SK-N-SH treated with all-trans-retinoic acid at 6 μM for 48 hours (cell line): ENCODE results near the gene CASKIN1.

ENCODE experiments used
- BACH2 ChIP-seq: fragments of 250-450 bp; sonication (Bioruptor Pico); IDR thresholded peaks from 2 replicates; pipeline ENCODE4 v1.9.0; 2021; ENCODE audit warnings: mild to moderate bottlenecking, borderline replicate concordance
- ISL1 ChIP-seq: fragments of 250-450 bp; sonication (Bioruptor Pico); IDR thresholded peaks from 2 replicates; pipeline ENCODE4 v2.1.2; 2022; ENCODE audit warnings: mild to moderate bottlenecking, moderate library complexity
- RARB ChIP-seq: fragments of 250-450 bp; sonication (Bioruptor Pico); IDR thresholded peaks from 2 replicates; pipeline ENCODE4 v1.8.0; 2021; ENCODE audit warnings: mild to moderate bottlenecking, moderate library complexity
- SNAI2 ChIP-seq: fragments of 250-450 bp; sonication (Bioruptor Pico); IDR thresholded peaks from 2 replicates; pipeline ENCODE4 v1.5.0; 2020; ENCODE audit warnings: mild to moderate bottlenecking, moderate library complexity

DNA sequence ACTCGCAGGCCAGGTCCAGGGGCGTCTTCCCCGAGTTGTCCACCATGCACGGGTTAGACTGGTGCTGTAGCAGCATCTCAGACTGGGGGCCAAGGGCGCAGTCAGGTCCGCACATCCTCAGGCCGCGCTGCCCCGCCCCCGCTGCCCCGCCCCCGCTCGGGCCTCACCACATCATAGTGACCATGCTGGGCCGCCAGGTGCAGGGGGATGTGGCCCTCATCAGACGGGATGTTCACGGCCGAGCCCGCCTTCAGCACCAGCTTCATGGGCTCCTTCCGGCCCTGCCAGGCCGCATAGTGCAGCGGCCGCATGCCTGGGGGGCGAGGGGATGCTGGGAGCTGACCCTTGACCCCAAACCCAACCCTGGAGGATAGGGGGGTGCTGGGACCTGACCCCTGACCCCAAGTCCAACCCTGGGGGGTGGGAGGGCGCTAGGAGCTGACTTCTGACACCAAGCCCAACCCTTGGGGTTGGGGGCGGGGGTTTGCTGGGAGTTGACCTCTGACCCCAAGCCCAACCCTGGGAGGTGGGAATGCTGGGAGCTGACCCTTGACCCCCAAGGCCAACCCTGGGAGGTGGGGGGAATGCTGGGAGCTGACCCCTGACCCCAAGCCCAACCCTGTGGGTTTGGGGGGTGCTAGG, 7.0 kb downstream of the CASKIN1 start:
- TF ChIP-seq BACH2 (CRISPR knock-in tag) (no peak), SNAI2 (CRISPR knock-in tag) (no peak), ISL1 (CRISPR knock-in tag) (no peak), RARB (no peak)
